CD14-positive monocyte (primary cell): Measurements from ENCODE around the gene LDHAL6A. TPM values are rescaled to one million over a fixed set of nuclear protein-coding genes. Genes with fewer than 3 reads are reported as not detected.

ENCODE experiments used
- DNase-seq, 3 donors: peaks; one replicate each; pipeline ENCODE4 v3.0.0-alpha.2; 2011 to 2022
- H2AFZ ChIP-seq: 2 replicates; pipeline ENCODE4 v1.6.0; 2012; ENCODE audit warnings: mild to moderate bottlenecking, low read depth, low read length, inconsistent platforms; ENCODE audit not compliant: insufficient read depth, poor library complexity, severe bottlenecking
- H3K27ac ChIP-seq, 2 donors: 1 replicate in 1 of 2; 2 replicates in 1 of 2; pipeline ENCODE4 v1.5.1; 2012 to 2013; ENCODE audit warnings: low read length in 2 of 2, control low read depth in 1 of 2, inconsistent platforms in 1 of 2, low read depth in 1 of 2, mild to moderate bottlenecking in 1 of 2
- H3K27me3 ChIP-seq, 2 donors: one replicate each; pipeline versions ENCODE4 v1.6.0 to v1.6.1; 2011 to 2013; ENCODE audit warnings: low read length in 2 of 2; ENCODE audit not compliant: control insufficient read depth in 2 of 2, insufficient read depth in 2 of 2
- H3K36me3 ChIP-seq, 2 donors: replicated peaks in 1 of 2; 1 replicate in 1 of 2; 2 replicates in 1 of 2; pipeline versions ENCODE4 v1.5.1 to v1.6.1; 2012 to 2013; ENCODE audit warnings: low read length in 2 of 2, control low read depth in 1 of 2, inconsistent platforms in 1 of 2, mild to moderate bottlenecking in 1 of 2; ENCODE audit not compliant: insufficient read depth in 2 of 2, control insufficient read depth in 1 of 2
- H3K4me1 ChIP-seq, 2 donors: 1 replicate in 1 of 2; 2 replicates in 1 of 2; pipeline versions ENCODE4 v1.5.1 to v1.6.1; 2012 to 2013; ENCODE audit warnings: low read length in 2 of 2, control low read depth in 1 of 2, inconsistent platforms in 1 of 2, mild to moderate bottlenecking in 1 of 2, moderate library complexity in 1 of 2; ENCODE audit not compliant: insufficient read depth in 2 of 2, control insufficient read depth in 1 of 2
- H3K4me2 ChIP-seq: replicated peaks from 2 replicates; pipeline ENCODE3; 2012; ENCODE audit warnings: low read length, moderate library complexity, mild to moderate bottlenecking; ENCODE audit not compliant: poor library complexity, severe bottlenecking; ENCODE audit errors: extremely low read depth
- H3K4me3 ChIP-seq, 3 experiments: fragments of 200-600 bp in 1 of 3; sonication (generic) in 1 of 3; replicated peaks in 1 of 3; 1 replicate in 2 of 3; 2 replicates in 1 of 3; pipeline ENCODE4 v1.5.1; 2011 to 2013; ENCODE audit warnings: low read length in 3 of 3, mild to moderate bottlenecking in 3 of 3, control low read depth in 2 of 3, low read depth in 2 of 3, inconsistent platforms in 1 of 3, moderate library complexity in 1 of 3
- H3K79me2 ChIP-seq: 2 replicates; pipeline ENCODE4 v1.6.0; 2012; ENCODE audit warnings: mild to moderate bottlenecking, control low read depth, inconsistent platforms, low read length, moderate library complexity; ENCODE audit not compliant: insufficient read depth
- H3K9ac ChIP-seq: 2 replicates; pipeline ENCODE4 v1.6.0; 2017; ENCODE audit warnings: low read length, mild to moderate bottlenecking; ENCODE audit not compliant: insufficient read depth, poor library complexity, severe bottlenecking
- H3K9me3 ChIP-seq, 2 donors: replicated peaks in 1 of 2; 1 replicate in 1 of 2; 2 replicates in 1 of 2; pipeline versions ENCODE4 v1.5.1 to v1.6.1; 2012 to 2013; ENCODE audit warnings: low read length in 2 of 2, control low read depth in 1 of 2; ENCODE audit not compliant: control insufficient read depth in 1 of 2, insufficient read depth in 1 of 2
- H4K20me1 ChIP-seq: 2 replicates; pipeline ENCODE4 v1.6.0; 2012; ENCODE audit warnings: mild to moderate bottlenecking, low read length, control low read depth, moderate library complexity; ENCODE audit not compliant: insufficient read depth
- H3K27ac Mint-ChIP-seq, 7 donors: one replicate each; pipeline ENCODE4 v1.8.0; 2020; ENCODE audit warnings: mild to moderate bottlenecking in 7 of 7, mixed read lengths in 7 of 7, moderate library complexity in 6 of 7, inconsistent platforms in 2 of 7
- H3K27me3 Mint-ChIP-seq, 3 donors: one replicate each; pipeline ENCODE4 v1.8.0; 2021 to 2022; ENCODE audit warnings: low read depth in 3 of 3, mild to moderate bottlenecking in 3 of 3, mixed read lengths in 3 of 3, moderate library complexity in 3 of 3, inconsistent platforms in 1 of 3
- H3K36me3 Mint-ChIP-seq, 2 donors: one replicate each; pipeline ENCODE4 v1.8.0; 2020; ENCODE audit warnings: mixed read lengths in 2 of 2, inconsistent platforms in 1 of 2, mild to moderate bottlenecking in 1 of 2
- H3K4me1 Mint-ChIP-seq: one replicate; pipeline ENCODE4 v1.8.0; 2020; ENCODE audit warnings: mild to moderate bottlenecking, mixed read lengths
- H3K4me3 Mint-ChIP-seq, 2 donors: one replicate each; pipeline ENCODE4 v1.8.0; 2020; ENCODE audit warnings: mild to moderate bottlenecking in 2 of 2, mixed read lengths in 2 of 2, moderate library complexity in 1 of 2
- H3K9me3 Mint-ChIP-seq, 7 donors: one replicate each; pipeline ENCODE4 v1.8.0; 2020 to 2022; ENCODE audit warnings: mixed read lengths in 7 of 7, mild to moderate bottlenecking in 6 of 7, moderate library complexity in 6 of 7, inconsistent platforms in 2 of 7
- CTCF ChIP-seq: fragments of 200-600 bp; IDR thresholded peaks from one replicate; pipeline ENCODE4 v1.8.0; 2022; ENCODE audit warnings: antibody characterized with exemption, mild to moderate bottlenecking
- WGBS: methylation state at CpG from one replicate; pipeline ENCODE4 v1.1.5; 2013; ENCODE audit warnings: missing lambda C conversion rate; ENCODE audit not compliant: insufficient coverage; 5-methylcytosine and 5-hydroxymethylcytosine counted together
- intact Hi-C, 2 donors: fragments of 100-400 bp; cut with micrococcal nuclease; formaldehyde crosslinking; loops; one replicate each; pipeline versions ENCODE4 v1.15.0 to v1.15.1; 2023
- polyA plus RNA-seq, 3 donors: library from polyadenylated mRNA; depleted of rRNA in 1 of 3; unstranded in 2 of 3; stranded (reverse) in 1 of 3; fragments of 300-500 nt in 2 of 3; fragments of >200 nt in 1 of 3; fragmentation: Illumina TruSeq in 2 of 3; gene quantifications; 1 replicate in 2 of 3; 2 replicates in 1 of 3; pipeline ENCODE4 v1.2.3, GENCODE V29; 2012 to 2021

Gene LDHAL6A
- polyA plus RNA-seq, 3 donors: not detected

GRCh38 chr11:18471995-18472394 lies 16.3 kb downstream of the LDHAL6A start:
- Histone ChIP-seq H3K4me2 (no peak overlapping the region), H2AFZ (no peak overlapping the region), H3K9me3 (no peaks in the 10 kb centered on the region), H3K27ac (no peak overlapping the region), H4K20me1 (no peaks in the 10 kb centered on the region), H3K4me1 (no peaks in the 10 kb centered on the region), H3K36me3 (peaks cover 14 to 45% of the 10 kb centered on the region in 2 donors), H3K27me3 (no peaks in the 10 kb centered on the region), H3K79me2 (no peaks in the 10 kb centered on the region), H3K4me3 (no peak overlapping the region), H3K9ac (no peak overlapping the region)
- 100% methylated on average over 1 of the region's 3 CpGs for WGBS
- Mint-ChIP-seq H3K27me3 (peaks cover 0 to 3% (median 0%) of the 10 kb centered on the region in 3 donors), H3K36me3 (peaks cover 31 to 43% of the 10 kb centered on the region in 2 donors), H3K4me1 (no peaks in the 10 kb centered on the region), H3K9me3 (no peaks in the 10 kb centered on the region), H3K27ac (peak overlapping the region in 1 of 7 donors; percentile 40), H3K4me3 (no peak overlapping the region)
- intact Hi-C loops: no loop called here
- DNase-seq: no peak
- no peak for TF ChIP-seq CTCF

- Mint-ChIP-seq H3K9me3 (no peaks in the 10 kb centered on the region), H3K27me3 (peaks cover 0 to 3% (median 0%) of the 10 kb centered on the region in 3 donors), H3K4me1 (no peaks in the 10 kb centered on the region), H3K4me3 (no peak overlapping the region), H3K36me3 (peaks cover 36 to 49% of the 10 kb centered on the region in 2 donors), H3K27ac (no peak overlapping the region)
- intact Hi-C loops: no loop called here
- H3K4me3 ChIP-seq: no peak overlapping the region
- DNase-seq: no peak
- no peaks in the 10 kb centered on the region for H3K27me3 ChIP-seq
- H3K79me2 ChIP-seq: no peaks in the 10 kb centered on the region
- H3K36me3 ChIP-seq: peaks cover 14 to 51% of the 10 kb centered on the region in 2 donors
- no peaks in the 10 kb centered on the region for H3K4me1 ChIP-seq
- no peak for TF ChIP-seq CTCF
- no peak overlapping the region for H3K27ac ChIP-seq
- no peak overlapping the region for H3K4me2 ChIP-seq
- H4K20me1 ChIP-seq: no peaks in the 10 kb centered on the region
- H3K9ac ChIP-seq: no peak overlapping the region
- H3K9me3 ChIP-seq: no peaks in the 10 kb centered on the region
- H2AFZ ChIP-seq: no peak overlapping the region
These were observed 16.9 kb downstream of the LDHAL6A start for GRCh38 chr11:18472587-18472986.
